GM11168 (cell line): ENCODE measurements around the gene PDK1.
"Not testable (repeated sequence)": the region's sequence is repeated elsewhere in the genome, so short reads cannot be mapped to it uniquely, and the experiment has no call there.

Experiments
- in situ Hi-C: fragments of 300-500 bp; cut with MboI; formaldehyde crosslinking; loops from one replicate; pipeline ENCODE4 v1.12.0; 2022; ENCODE audit warnings: low sequenced_read_pairs; ENCODE audit not compliant: unreplicated experiment

PDK1 gene

DNA sequence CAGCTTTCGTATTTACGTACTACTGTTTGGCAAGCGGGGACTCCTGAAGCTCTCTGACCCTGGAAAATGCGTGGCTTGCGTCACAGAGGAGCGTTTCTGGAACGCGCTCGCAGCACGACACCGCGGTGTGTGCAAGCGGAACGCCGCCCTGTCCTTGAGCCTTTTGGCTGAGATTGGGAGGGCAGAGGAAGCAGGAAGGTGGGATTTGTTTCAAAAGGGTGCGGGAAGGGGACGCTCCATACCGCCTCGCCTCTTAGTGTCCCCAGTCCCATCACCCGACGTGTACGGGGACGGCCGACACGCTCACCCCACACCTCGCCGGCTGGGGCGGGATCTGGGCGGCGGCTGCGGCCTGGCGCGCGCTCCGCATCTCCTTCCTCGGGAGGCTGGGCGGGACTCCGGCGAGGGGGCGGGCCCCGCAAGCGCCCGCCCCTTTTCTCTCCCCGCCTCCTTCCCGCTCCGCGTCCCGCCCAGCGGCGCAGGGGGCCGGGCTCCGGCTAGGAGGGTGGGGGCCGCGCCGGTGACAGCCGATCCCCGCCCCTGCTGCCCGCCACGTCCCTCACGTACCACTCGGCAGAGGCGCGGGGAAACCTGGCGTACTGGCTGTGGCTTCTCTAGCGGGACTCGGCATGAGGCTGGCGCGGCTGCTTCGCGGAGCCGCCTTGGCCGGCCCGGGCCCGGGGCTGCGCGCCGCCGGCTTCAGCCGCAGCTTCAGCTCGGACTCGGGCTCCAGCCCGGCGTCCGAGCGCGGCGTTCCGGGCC, at the start of gene PDK1:
PDK1 (plus strand) TSS at position 569 of the 762 bp plus-strand sequence; CDS start at position 630, 61 bp downstream.
- in situ Hi-C loops: no loop called here

GRCh38 chr2:172507199-172507598, 48.7 kb upstream of the PDK1 start:
- in situ Hi-C loops: no loop called here

- in situ Hi-C loops: no loop called here
These were observed 45.8 kb upstream of the PDK1 start for GRCh38 chr2:172510088-172510487.

DNA sequence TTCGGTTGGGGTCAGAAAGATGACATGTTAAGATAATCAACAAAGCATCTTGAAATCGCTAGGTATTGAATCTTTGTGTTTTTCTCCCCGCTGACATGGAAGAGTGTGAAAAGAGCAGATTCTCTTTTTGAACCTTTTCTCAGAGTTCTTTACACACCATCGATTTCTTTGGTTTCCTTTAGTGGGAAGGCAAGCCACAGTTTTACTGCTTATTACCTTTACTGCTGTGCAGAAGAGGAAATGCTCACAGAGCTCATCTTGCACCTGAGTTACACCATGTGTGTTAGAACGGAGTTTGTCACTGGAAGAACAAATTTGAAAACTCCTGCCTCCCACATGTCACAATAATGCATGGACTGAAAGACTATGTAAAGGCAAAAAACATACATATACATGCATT, 45.3 kb upstream of the PDK1 start:
- in situ Hi-C loops: no loop called here

DNA sequence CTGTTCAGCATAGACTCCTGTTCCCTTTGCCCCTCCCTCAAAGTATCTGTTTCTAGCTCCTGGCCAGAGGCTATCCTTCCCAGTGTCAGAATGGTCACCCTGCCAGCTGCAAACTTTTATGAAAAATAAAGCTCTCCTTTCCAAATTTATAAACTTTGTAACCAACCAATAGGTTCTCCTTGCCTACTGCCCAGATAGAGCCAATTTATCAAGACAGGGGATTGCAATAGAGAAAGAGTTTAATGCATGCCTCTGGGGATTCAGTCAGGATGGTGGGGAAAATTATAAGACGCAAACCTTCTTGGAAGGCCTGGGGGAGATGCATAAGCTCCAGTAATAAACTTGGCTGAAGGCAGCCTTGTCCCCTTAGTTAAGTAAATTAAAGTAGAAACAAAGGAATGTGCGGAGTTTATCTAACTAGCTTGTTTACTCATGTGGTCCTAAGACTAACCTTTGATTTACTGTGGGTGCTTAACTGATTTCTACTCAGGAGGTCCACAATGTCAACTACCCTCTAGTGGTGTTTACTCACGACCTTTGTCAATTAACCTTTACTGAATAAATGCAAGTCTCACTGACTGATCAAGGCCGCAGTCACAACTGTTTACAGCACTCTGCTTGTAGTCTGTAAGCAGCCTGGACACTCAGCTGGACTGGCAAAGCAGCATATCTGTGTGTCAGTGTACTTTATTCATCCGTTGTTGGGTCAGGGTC, 42.9 kb upstream of the PDK1 start:
- in situ Hi-C loops: no loop called here

DNA sequence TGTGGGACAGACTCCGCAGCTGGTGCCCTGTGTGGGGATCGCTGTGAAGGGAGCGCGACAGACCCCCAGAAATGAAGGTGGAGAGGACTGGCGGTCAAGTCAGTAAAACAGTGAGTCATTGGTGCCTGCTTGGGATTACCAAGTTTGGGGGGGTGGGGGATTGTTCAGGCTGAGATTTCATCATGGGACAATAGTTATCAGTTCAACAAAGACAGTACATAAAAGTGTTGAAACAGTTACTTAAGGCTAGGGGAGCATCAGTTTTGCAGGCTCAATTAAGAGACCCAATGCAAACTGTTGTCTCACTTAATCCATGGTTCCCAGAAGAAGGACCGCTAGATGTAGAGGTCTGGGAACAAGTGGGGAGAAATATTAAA, 42.4 kb upstream of the PDK1 start:
- in situ Hi-C loops: no loop called here

GRCh38 chr2:172513935-172514586, 41.8 kb upstream of the PDK1 start:
- in situ Hi-C loops: no loop called here

- in situ Hi-C loops: no loop called here
These were observed 39.6 kb upstream of the PDK1 start for GRCh38 chr2:172516299-172516698.

DNA sequence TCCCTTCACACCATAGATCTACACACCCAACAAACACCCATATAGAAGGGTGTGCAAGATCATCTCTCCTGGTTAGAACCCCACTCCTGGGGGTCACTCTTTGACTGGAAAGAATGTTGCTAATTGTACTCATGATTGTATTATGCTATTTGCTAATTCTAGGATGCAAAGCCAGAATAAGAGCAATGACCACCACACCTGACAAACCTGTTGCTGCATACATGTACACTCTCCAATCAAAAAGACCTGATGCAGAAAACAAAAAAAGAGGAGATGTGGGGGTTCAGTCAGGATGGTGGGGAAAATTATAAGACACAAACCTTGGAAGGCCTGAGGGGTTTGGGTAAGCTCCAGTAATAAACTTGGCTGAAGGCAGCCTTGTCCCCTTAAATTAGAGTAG, 36.9 kb upstream of the PDK1 start:
- in situ Hi-C loops: no loop called here

DNA sequence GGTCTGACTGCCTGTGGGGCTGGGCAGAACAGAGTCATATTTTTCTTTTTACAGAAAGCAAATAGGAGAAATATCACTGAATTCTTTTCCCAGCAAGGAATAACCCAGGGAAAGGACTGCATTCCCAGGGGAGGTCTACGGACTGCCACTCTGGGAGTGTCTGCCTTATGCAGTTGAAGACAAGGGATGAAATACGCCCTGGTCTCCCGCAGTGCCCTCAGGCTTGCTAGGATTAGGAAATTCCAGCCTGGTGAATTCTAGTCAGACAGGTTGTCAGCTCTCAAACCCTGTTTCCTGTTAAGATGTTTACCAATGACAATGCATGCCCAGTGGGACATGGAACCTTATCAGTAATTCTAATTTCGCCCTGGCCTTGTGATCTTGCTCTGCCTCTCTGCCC, 30.3 kb upstream of the PDK1 start:
- in situ Hi-C loops: no loop called here

DNA sequence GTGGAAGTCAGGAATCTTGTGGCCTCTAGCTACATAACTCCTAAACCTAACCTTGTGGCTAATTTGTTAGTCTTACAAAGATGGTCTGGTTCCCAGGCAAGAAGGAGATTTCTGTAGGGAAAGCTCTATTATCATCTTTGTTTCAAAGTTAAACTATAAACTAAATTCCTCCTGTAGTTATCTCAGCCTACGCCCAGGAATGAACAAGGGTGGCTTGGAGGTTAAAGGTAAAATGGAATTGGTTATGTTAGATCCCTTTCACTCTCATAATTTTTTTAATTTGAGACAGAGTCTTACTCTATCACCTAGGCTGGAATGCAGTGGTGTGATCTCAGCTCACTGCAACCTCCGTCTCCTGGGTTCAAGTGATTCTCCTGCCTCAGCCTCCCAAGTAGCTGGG, 24.6 kb upstream of the PDK1 start:
- in situ Hi-C loops: no loop called here

- in situ Hi-C loops: not testable (repeated sequence)
These were observed 23.4 kb upstream of the PDK1 start for GRCh38 chr2:172532461-172532860.

- in situ Hi-C loops: no loop called here
These were observed 22.2 kb upstream of the PDK1 start for GRCh38 chr2:172533687-172534086.

DNA sequence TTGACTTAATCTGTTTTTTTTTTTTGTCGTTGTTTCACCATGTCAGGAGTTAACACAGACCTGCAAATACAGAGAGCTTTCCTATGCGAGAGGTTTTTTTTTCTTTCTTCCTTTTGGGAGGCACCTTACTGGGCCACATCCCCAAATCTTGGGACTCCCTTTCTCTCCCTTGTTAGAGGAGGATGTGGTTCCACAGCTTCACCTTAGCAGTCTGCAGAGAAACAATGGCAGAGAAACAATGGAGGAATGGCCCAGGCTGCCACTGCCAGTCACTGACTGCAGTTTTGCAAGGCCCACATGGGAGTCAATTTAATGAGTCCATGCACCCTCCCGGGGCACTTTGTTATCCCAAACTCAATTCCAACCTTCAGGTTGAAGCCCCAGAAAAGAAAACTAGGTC, 20.8 kb upstream of the PDK1 start:
- in situ Hi-C loops: no loop called here

DNA sequence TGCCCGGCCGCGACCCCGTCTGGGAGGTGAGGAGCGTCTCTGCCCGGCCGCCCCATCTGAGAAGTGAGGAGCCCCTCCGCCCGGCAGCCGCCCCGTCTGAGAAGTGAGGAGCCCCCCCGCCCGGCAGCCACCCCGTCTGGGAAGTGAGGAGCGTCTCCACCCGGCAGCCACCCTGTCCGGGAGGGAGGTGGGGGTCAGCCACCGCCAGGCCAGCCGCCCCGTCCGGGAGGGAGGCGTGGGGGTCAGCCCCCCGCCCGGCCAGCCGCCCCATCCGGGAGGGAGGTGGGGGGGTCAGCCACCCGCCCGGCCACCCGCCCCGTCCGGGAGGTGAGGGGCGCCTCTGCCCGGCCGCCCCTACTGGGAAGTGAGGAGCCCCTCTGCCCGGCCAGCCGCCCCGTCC, 18.0 kb upstream of the PDK1 start:
- in situ Hi-C loops: not testable (repeated sequence)

DNA sequence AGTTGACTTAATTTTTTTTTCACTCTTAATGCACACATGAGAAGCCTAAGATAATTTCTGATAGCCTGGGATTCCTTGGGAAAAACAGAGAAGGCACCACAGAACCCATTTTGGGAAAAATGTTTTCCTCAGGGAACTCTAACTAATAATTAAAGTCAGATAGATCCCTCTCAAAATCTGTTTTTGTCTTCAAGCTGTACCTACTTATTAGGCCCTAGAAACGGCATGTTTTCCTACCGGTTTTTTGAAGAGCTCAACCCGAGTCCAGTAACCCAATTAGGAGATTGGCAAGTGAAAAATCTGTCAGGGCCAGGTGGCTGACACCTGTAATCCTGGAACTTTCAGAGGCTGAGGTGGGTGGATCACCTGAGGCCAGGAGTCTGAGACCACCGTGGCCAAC, 16.1 kb upstream of the PDK1 start:
- in situ Hi-C loops: no loop called here

- in situ Hi-C loops: no loop called here
These were observed 15.5 kb upstream of the PDK1 start for GRCh38 chr2:172540421-172540820.

- in situ Hi-C loops: no loop called here
These were observed 10.3 kb upstream of the PDK1 start for GRCh38 chr2:172545408-172546075.

GRCh38 chr2:172549131-172549530, 6.8 kb upstream of the PDK1 start:
- in situ Hi-C loops: no loop called here

DNA sequence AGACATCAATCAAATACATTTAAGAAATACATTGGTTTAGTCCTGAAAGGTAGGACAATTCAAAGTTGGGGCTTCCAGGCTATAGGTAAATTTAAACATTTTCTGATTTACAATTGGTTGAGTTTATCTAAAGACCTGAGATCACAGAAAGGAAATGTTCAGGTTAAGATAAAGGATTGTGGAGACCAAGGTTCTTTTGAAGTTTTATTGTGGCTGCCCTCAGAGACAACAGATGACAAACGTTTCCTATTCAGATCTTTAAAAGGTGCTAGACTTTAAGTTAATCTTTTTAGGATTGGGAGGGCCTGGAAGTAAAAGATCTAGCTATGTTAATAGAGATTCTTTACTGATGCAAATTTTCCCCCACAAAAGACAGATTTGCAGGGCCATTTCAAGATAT, 6.1 kb upstream of the PDK1 start:
- in situ Hi-C loops: not testable (repeated sequence)

- in situ Hi-C loops: no loop called here
These were observed 5.5 kb upstream of the PDK1 start for GRCh38 chr2:172550419-172550818.
